ENCODE data around the gene TFAP2A. TPM values are rescaled to one million over a fixed set of nuclear protein-coding genes. Genes with fewer than 3 reads are reported as not detected.

Gene TFAP2A
- total RNA-seq, 1 experiment from 2014 or later, result 24.3 TPM

DNA sequence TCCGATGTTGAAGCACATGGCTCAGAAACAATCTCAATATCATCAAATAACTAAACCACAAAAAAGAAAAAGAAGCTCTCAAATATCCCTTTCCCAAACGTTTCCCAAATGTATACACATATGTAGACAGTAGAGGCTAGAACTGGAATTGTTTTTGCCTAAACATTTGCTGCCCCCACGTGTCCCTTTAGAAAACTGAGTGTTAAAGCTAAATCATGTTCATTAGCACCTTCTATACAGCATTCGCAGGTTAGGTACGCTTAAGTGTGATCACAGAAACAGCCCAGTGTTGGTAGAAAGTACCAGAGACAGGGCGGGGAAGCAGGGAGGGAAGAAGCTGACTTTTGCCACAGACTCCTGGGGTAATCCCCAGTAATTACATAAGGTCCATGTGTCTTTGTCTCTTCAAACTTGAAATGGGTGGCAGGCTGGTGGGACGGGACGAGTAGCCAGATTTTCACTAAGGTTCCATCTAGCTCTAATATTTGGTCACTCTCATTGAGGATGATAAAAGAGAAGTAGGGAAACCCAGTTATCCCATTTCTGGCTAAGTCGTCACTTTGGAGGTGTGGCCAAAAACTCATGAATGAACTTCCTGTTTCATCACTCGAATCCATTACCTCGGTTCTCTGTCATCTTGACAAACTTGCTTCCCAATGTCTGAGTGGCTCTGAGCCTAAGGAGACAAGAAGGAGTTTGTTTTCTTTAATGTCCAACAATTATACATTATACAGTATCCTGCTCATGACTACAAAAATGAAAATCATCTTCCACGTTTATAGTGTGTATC, 15.0 kb upstream of the TFAP2A start:
- RAD21 ChIA-PET (ENCODE audit: low non-redundant PET in 1 of 2, low total read pairs in 2 of 2, uncharacterized antibody in 2 of 2, unreplicated experiment in 2 of 2), result interaction anchor here (0.6 to 2.0 kb wide), 4 partner anchors 9 to 174 kb away, joined by 3 to 9 read pairs (median 3); partner anchors contain the start of gene TFAP2A (in 2 of the 2)
- intact Hi-C loops (cut with micrococcal nuclease), result loop anchor here (1.0 to 10.0 kb wide), 6 partner anchors 888 to 1995 kb away; partner anchors contain the start of gene SLC35B3
- Histone ChIP-seq H3K4me2 (ENCODE audit: low read length) (peak overlapping the region; percentile 66), H3K9me3 (ENCODE audit: control insufficient read depth in 1 of 2, insufficient read depth in 1 of 2, low read depth in 1 of 2, low read length in 2 of 2) (no peaks in the 10 kb centered on the region), H3K4me3 (replicated peaks in 1 of 2; ENCODE audit: low read depth in 1 of 2, low read length in 2 of 2) (peak overlapping the region in 1 of 2 experiments; percentile 28; a peak in 1 of 4 replicates), H4K20me1 (ENCODE audit: insufficient read depth) (no peaks in the 10 kb centered on the region), H3K9ac (ENCODE audit: low read length) (peak overlapping the region; percentile 33; the same call in 1 of the 2 replicates), H3K36me3 (ENCODE audit: control insufficient read depth in 1 of 2, insufficient read depth in 2 of 2, low read length in 2 of 2) (no peaks in the 10 kb centered on the region), H3K79me2 (ENCODE audit: insufficient read depth, low read length) (no peaks in the 10 kb centered on the region), H3K27me3 (ENCODE audit: insufficient read depth, low read length) (no peaks in the 10 kb centered on the region), H2AFZ (ENCODE audit: low read depth, low read length, poor library complexity, severe bottlenecking) (peak overlapping the region; percentile 100), H3K4me1 (ENCODE audit: control insufficient read depth in 1 of 2, insufficient read depth in 2 of 2, low read length in 2 of 2) (peaks cover 10 to 35% of the 10 kb centered on the region in 2 experiments; a peak in 3 of 4 replicates), H3K9me2 (ENCODE audit: insufficient read depth) (no peaks in the 10 kb centered on the region), H3K27ac (ENCODE audit: low read depth, low read length) (no peak overlapping the region)
- POLR2A ChIA-PET, result interaction anchor here (3.1 kb wide), 1 partner anchor 15 kb away, joined by 28 read pairs; the partner anchor contains the start of gene TFAP2A
- TSS peak; percentile 84 for BruUV-seq (replicated peaks)
- ATAC-seq (peak; percentile 85), DNase-seq (ENCODE audit: low read depth, low spot score) (no peak)
- CTCF ChIA-PET, result interaction anchor here (0.7 to 2.2 kb wide), 18 partner anchors 8 to 1930 kb away, joined by 3 to 23 read pairs (median 4); partner anchors contain the start of gene TFAP2A
- TF ChIP-seq EZH2 (IDR thresholded peaks at IDR 0.05), result no peak
- TF ChIP-seq RAD21 (IDR thresholded peaks at IDR 0.05; ENCODE audit: low read depth), result peak; percentile 94
- no peak for TF ChIP-seq JUND (IDR thresholded peaks at IDR 0.05)
- no peak for TF ChIP-seq FOSL1 (IDR thresholded peaks at IDR 0.05; ENCODE audit: low read depth)
- no peak for TF ChIP-seq ZNF274 (IDR thresholded peaks at IDR 0.05; ENCODE audit: low read depth, low read length)
- no peak for TF ChIP-seq ELF1 (IDR thresholded peaks at IDR 0.05; ENCODE audit: borderline replicate concordance, low read depth)
- no peak for TF ChIP-seq EGR1 (IDR thresholded peaks at IDR 0.05; ENCODE audit: low read depth)
- no peak for TF ChIP-seq SP1 (IDR thresholded peaks at IDR 0.05; ENCODE audit: low read depth)
- no peak for TF ChIP-seq ZFX (IDR thresholded peaks at IDR 0.05)
- peak; percentile 44; the same call in 1 of the 2 replicates for TF ChIP-seq CEBPB (IDR thresholded peaks at IDR 0.05; ENCODE audit: low read depth)
- no peak for TF ChIP-seq TCF7L2 (IDR thresholded peaks at IDR 0.05; ENCODE audit: borderline replicate concordance, extremely low read depth, insufficient read depth, insufficient read length)
- TF ChIP-seq, protein P1, sequence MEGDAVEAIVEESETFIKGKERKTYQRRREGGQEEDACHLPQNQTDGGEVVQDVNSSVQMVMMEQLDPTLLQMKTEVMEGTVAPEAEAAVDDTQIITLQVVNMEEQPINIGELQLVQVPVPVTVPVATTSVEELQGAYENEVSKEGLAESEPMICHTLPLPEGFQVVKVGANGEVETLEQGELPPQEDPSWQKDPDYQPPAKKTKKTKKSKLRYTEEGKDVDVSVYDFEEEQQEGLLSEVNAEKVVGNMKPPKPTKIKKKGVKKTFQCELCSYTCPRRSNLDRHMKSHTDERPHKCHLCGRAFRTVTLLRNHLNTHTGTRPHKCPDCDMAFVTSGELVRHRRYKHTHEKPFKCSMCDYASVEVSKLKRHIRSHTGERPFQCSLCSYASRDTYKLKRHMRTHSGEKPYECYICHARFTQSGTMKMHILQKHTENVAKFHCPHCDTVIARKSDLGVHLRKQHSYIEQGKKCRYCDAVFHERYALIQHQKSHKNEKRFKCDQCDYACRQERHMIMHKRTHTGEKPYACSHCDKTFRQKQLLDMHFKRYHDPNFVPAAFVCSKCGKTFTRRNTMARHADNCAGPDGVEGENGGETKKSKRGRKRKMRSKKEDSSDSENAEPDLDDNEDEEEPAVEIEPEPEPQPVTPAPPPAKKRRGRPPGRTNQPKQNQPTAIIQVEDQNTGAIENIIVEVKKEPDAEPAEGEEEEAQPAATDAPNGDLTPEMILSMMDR (IDR thresholded peaks at IDR 0.05 in 2 of 3, conservative IDR thresholded peaks at IDR 0.05 in 1 of 3; ENCODE audit: borderline replicate concordance in 1 of 3, insufficient read depth in 1 of 3, low read depth in 2 of 3, low read length in 2 of 3), result peak; percentile 46 to 76 (median 74); a peak in 5 of 6 replicates
- TF ChIP-seq EZH2phosphoT487 (IDR thresholded peaks at IDR 0.05; ENCODE audit: borderline replicate concordance), result no peak
- TF ChIP-seq SIN3A (IDR thresholded peaks at IDR 0.05; ENCODE audit: low read depth), result no peak
- no peak for TF ChIP-seq YY1 (IDR thresholded peaks at IDR 0.05; ENCODE audit: extremely low read depth, insufficient replicate concordance, low read depth, low read length)
- TF ChIP-seq POLR2AphosphoS5 (IDR thresholded peaks at IDR 0.05; ENCODE audit: low read depth, low read length), result no peak
- TF ChIP-seq, protein P2, sequence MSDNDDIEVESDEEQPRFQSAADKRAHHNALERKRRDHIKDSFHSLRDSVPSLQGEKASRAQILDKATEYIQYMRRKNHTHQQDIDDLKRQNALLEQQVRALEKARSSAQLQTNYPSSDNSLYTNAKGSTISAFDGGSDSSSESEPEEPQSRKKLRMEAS (IDR thresholded peaks at IDR 0.05), result 0 out of 2 replicates have a peak, but pooled peaks have one; percentile 33
- TF ChIP-seq, protein P3, sequence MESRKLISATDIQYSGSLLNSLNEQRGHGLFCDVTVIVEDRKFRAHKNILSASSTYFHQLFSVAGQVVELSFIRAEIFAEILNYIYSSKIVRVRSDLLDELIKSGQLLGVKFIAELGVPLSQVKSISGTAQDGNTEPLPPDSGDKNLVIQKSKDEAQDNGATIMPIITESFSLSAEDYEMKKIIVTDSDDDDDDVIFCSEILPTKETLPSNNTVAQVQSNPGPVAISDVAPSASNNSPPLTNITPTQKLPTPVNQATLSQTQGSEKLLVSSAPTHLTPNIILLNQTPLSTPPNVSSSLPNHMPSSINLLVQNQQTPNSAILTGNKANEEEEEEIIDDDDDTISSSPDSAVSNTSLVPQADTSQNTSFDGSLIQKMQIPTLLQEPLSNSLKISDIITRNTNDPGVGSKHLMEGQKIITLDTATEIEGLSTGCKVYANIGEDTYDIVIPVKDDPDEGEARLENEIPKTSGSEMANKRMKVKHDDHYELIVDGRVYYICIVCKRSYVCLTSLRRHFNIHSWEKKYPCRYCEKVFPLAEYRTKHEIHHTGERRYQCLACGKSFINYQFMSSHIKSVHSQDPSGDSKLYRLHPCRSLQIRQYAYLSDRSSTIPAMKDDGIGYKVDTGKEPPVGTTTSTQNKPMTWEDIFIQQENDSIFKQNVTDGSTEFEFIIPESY (IDR thresholded peaks at IDR 0.05; ENCODE audit: extremely low read depth, insufficient replicate concordance, low read length), result no peak
- peak; percentile 10; the same call in 1 of the 2 replicates for TF ChIP-seq CBX3 (IDR thresholded peaks at IDR 0.05; ENCODE audit: low read depth)
- TF ChIP-seq, protein P4, sequence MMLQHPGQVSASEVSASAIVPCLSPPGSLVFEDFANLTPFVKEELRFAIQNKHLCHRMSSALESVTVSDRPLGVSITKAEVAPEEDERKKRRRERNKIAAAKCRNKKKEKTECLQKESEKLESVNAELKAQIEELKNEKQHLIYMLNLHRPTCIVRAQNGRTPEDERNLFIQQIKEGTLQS (IDR thresholded peaks at IDR 0.05), result no peak
- peak; percentile 32 for TF ChIP-seq POLR2A (IDR thresholded peaks at IDR 0.05; ENCODE audit: borderline replicate concordance, extremely low read depth, insufficient read depth, insufficient read length)
